ENCODE measurements around the gene ANKZF1.
A peak's percentile ranks its signal among the peaks of the same experiment; 100 is the strongest.

Gene ANKZF1

GRCh38 chr2:219282943-219283581, 53.5 kb downstream of the ANKZF1 start:
- no peak for DNase-seq (ENCODE audit: low spot score)

GRCh38 chr2:219284501-219285372, 55.1 kb downstream of the ANKZF1 start:
- no peak for DNase-seq (ENCODE audit: low spot score)

GRCh38 chr2:219285373-219285735, 55.7 kb downstream of the ANKZF1 start:
- no peak for DNase-seq (ENCODE audit: low spot score)

- DNase-seq (ENCODE audit: low spot score): peak; percentile 74
These were observed 56.4 kb downstream of the ANKZF1 start for GRCh38 chr2:219285894-219286425.

Data from AG08395 (cell line).